NCI-H2227 (cell line): ENCODE measurements around the gene ALG1L2.
"Not testable (repeated sequence)": the region's sequence is repeated elsewhere in the genome, so short reads cannot be mapped to it uniquely, and the experiment has no call there.

Experiments
- DNase-seq: peaks from one replicate; lab custom pipeline; 2025; ENCODE audit not compliant: unreplicated experiment; lab: John Stamatoyannopoulos, UW

ALG1L2 gene

GRCh38 chr3:130081351-130081881, at the start of gene ALG1L2:
ALG1L2 (plus strand) TSS chr3:130081831; CDS start chr3:130082017, 186 bp downstream.
- DNase-seq: no peak

- DNase-seq: not testable (repeated sequence)
These were observed 44.4 kb upstream of the ALG1L2 start for GRCh38 chr3:130037126-130037815.

- DNase-seq: not testable (repeated sequence)
These were observed 38.9 kb upstream of the ALG1L2 start for GRCh38 chr3:130042736-130043135.

- not testable (repeated sequence) for DNase-seq
These were observed 38.0 kb upstream of the ALG1L2 start for GRCh38 chr3:130043658-130044057.

- DNase-seq: no peak
These were observed 37.3 kb upstream of the ALG1L2 start for GRCh38 chr3:130044370-130044769.

- no peak for DNase-seq
These were observed 32.9 kb upstream of the ALG1L2 start for GRCh38 chr3:130048726-130049125.

GRCh38 chr3:130052366-130052765, 29.3 kb upstream of the ALG1L2 start:
- not testable (repeated sequence) for DNase-seq

GRCh38 chr3:130052965-130053364, 28.7 kb upstream of the ALG1L2 start:
- DNase-seq: not testable (repeated sequence)

GRCh38 chr3:130057536-130058266, 23.9 kb upstream of the ALG1L2 start:
- DNase-seq: not testable (repeated sequence)

- not testable (repeated sequence) for DNase-seq
These were observed 23.4 kb upstream of the ALG1L2 start for GRCh38 chr3:130058267-130058657.

- not testable (repeated sequence) for DNase-seq
These were observed 22.9 kb upstream of the ALG1L2 start for GRCh38 chr3:130058716-130059115.

GRCh38 chr3:130059162-130059561, 22.5 kb upstream of the ALG1L2 start:
- not testable (repeated sequence) for DNase-seq

- no peak for DNase-seq
These were observed 8.0 kb upstream of the ALG1L2 start for GRCh38 chr3:130073582-130073981.

GRCh38 chr3:130077636-130078035, 4.0 kb upstream of the ALG1L2 start:
- DNase-seq: no peak

- not testable (repeated sequence) for DNase-seq
These were observed 1.9 kb downstream of the ALG1L2 start for GRCh38 chr3:130083363-130084090.

GRCh38 chr3:130084436-130084980, 2.9 kb downstream of the ALG1L2 start:
- no peak for DNase-seq

- DNase-seq: no peak
These were observed 4.2 kb downstream of the ALG1L2 start for GRCh38 chr3:130085881-130086280.

- not testable (repeated sequence) for DNase-seq
These were observed 5.0 kb downstream of the ALG1L2 start for GRCh38 chr3:130086628-130087027.

- DNase-seq: no peak
These were observed 6.4 kb downstream of the ALG1L2 start for GRCh38 chr3:130088061-130088460.

GRCh38 chr3:130090681-130091080, 9.1 kb downstream of the ALG1L2 start:
- DNase-seq: not testable (repeated sequence)

- no peak for DNase-seq
These were observed 10.3 kb downstream of the ALG1L2 start for GRCh38 chr3:130091958-130092357.
